GM21723 (cell line): Measurements from ENCODE around the gene EID3.
"Not testable (repeated sequence)": the region's sequence is repeated elsewhere in the genome, so short reads cannot be mapped to it uniquely, and the experiment has no call there.

Experiments
- ATAC-seq: cut with Tn5 transposase; IDR thresholded peaks from one replicate; pipeline ENCODE4 v1.9.1; 2021; ENCODE audit warnings: mild to moderate bottlenecking, moderate library complexity; ENCODE audit not compliant: unreplicated experiment

Gene EID3

DNA sequence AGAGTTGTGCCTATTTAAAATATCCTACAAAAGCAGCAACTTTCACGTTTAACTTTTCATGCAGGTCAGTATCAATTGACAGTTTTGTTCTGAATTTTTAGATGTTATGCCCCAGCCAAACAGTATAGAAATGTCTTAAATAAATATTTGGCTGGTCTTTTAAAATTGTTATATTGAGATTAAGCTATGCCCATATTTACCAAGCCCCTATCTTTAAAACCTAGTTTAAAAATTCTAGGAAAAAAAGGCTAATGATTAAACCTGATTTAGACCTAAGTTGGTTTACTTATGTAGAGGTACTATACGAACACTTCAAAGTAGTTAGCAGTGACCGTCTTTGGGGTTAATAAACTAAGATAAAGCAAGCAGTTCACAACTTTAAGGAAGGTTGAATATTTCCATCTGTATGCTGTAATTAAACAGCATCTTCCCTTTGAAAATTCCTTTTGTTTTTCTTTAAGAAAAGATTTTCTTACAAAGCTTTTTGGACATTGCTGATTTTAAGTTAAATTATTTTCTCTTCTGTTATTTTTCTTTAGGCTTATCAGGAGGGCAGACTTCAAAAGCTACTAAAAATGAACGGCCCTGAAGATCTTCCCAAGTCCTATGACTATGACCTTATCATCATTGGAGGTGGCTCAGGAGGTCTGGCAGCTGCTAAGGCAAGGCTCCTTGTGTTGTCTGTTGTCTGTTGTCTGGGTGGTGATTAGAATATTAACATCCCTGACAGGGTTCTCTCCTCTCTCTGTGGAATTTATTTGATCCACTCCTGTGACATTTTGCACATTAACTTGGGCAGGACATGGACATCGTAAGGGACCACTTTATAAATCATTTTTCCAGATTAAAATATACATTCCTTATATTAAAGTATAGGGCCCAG is 7.5 kb downstream of the EID3 start:
- ATAC-seq, result no peak

DNA sequence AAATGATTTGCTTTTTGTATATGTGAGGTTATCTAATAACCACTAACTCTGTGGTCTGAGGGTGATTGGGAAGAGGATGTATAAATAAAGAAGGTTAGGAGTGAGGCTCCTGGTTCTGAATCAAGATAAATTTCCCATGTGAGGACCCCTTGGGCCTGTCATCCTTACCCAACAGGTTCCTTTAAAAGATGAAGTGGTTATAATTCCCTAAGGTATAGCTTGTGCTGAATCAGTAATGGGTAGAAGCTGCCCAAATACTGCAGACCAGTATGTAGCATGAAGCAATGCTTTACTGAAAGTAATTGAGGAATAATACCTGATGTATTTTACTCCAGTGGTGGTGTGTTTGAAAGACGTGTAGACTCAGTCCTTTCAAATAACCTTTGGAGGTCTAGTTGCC is 8.7 kb downstream of the EID3 start:
- ATAC-seq, result no peak

DNA sequence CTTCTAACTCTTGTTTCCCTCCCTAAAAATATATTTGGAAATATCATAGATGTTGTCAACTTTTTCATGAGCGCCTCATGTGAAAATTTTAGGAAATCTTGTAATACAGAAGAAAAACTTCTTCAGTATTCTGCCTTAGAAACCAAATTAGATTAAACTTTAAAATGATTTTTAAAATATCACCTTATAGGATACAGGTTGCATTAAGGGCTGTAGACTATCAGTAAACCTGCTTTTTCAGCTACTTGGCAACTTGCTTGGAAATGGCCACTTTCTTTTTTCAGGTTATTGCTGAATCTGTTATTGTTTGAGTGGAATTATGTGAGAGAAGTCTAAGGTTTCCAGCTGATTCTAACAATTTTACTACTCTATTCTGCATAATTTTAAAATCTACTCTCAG is 9.1 kb downstream of the EID3 start:
- no peak for ATAC-seq

GRCh38 chr12:104313568-104314241 is 10.2 kb downstream of the EID3 start:
- no peak for ATAC-seq

DNA sequence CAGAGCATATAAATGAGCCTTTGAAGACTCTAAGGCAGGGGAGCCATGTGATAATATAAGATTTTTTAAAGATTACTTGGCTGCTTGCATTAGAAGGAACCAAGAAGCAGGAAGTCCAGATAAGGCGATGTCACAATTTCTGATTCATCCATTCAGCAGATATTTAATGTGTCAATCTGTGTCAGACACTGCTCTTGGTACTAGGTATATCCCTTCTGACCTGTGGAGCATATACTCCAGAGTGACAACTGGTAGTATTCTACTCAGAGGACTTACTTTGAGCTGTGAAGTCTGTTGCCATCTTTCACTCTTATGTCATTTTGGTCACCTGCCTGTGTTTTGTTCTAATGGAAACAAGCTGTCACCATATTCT is 10.7 kb downstream of the EID3 start:
- ATAC-seq, result no peak

- no peak for ATAC-seq
Observed at GRCh38 chr12:104315326-104316224, 12.0 kb downstream of the EID3 start.

GRCh38 chr12:104316936-104317335 is 13.4 kb downstream of the EID3 start:
- ATAC-seq, result no peak

- no peak for ATAC-seq
Observed at GRCh38 chr12:104317538-104318210, 14.1 kb downstream of the EID3 start.

DNA sequence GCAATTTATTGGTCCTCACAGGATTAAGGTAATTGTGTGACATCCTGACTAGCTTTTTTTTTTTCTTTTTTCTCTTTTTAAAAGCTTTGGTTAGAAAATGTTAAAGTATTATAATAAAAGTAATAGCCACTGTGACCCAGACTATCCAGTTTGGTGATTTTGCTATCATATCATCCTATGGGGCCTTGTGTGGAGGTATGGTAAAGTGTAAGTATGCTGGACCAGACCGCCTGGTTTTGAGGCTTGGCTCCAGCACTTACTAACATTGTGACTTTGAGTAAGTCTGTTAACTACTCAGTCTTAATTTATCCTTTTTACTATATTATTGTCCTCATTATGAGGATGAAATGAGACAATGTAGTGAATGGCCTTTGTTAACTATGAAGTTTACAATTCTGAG is 15.5 kb downstream of the EID3 start:
- ATAC-seq, result no peak

- no peak for ATAC-seq
Observed at GRCh38 chr12:104319918-104320626, 16.5 kb downstream of the EID3 start.

DNA sequence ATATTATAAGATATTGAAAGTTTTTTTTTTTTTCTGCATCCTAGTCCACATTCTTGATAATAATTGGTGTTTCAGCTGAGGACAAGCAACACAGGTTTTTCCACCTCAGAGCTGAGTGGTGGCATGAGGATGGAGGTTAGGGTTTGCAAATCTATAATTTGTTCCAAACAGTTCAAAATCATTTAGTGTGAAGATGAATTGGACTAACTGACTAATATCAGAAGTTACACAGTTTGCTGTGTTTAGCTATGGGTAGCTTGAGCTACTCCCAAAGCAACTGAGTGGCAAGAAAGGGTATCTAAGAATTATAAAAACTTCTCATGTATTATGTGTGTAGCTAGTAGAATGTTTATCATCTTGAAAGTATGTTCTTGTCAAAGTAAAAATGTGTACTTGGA is 17.1 kb downstream of the EID3 start:
- no peak for ATAC-seq

DNA sequence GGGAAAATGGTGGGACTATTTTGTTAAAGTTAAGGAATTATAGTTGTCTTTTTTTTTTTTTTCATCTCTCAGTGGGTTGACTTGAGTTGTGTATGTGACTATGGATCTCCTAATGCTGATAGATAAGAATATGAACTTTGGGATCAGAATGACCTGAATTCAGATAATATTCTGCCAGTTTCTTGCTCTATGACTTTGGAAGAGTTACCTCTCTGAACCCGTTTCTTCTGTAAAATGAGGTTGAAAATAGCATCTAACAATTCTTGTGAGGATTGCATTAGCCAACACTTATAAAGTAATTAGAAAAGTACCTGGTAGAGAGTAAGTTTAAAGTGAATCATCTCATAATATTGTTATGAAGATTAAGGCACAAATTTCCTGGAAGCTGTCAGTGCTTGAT is 18.4 kb downstream of the EID3 start:
- no peak for ATAC-seq

- not testable (repeated sequence) for ATAC-seq
Observed at GRCh38 chr12:104322533-104322932, 19.0 kb downstream of the EID3 start.

GRCh38 chr12:104323899-104324298 is 20.4 kb downstream of the EID3 start:
- ATAC-seq, result no peak

DNA sequence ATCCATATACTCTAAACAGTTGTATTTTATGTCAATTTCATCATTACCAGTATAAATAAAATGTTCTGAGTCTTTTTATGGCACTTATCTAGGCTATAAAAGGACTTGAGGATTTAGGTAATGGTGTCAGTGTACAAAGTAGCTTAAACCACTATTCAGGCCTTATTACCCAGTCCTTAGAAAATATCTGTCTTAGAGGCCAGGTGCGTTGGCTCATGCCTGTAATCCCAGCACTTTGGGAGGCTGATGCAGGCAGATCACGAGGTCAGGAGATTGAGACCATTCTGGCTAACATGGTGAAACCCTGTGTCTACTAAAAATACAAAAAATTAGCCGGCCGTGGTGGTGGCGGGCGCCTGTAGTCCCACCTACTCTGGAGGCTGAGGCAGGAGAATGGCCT is 24.7 kb downstream of the EID3 start:
- not testable (repeated sequence) for ATAC-seq

- no peak for ATAC-seq
Observed at GRCh38 chr12:104328790-104329189, 25.3 kb downstream of the EID3 start.

GRCh38 chr12:104329707-104330532 is 26.4 kb downstream of the EID3 start:
- no peak for ATAC-seq

DNA sequence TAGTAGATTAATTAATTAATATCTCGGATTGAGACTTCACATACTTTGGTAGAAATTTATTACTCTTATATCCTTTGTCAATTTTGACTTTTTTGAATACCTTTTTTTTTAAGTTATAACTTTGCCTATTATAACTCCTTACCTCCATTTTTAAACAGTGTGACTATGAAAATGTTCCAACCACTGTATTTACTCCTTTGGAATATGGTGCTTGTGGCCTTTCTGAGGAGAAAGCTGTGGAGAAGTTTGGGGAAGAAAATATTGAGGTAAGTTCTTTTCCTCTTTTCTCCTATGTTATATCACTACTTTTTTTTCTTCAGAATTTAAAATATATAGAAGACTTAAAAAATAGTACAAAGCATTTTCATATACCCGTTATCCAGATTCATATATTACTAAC is 27.8 kb downstream of the EID3 start:
- no peak for ATAC-seq

- ATAC-seq, result not testable (repeated sequence)
Observed at GRCh38 chr12:104332273-104332672, 28.7 kb downstream of the EID3 start.
